Stimulated activated CD4-positive, alpha-beta T cell treated with anti-CD3 and anti-CD28 coated beads, Interleukin-1b, Interleukin-23, amount 100 ng/mL, for 4 hours (primary cell): ENCODE results near the gene ELOVL1.
"Not testable (repeated sequence)": the region's sequence is repeated elsewhere in the genome, so short reads cannot be mapped to it uniquely, and the experiment has no call there.

Experiments
- DNase-seq, 2 donors: peaks; one replicate each; pipeline ENCODE4 v3.0.0-alpha.2; 2020; ENCODE audit warnings: low read depth in 2 of 2

Gene ELOVL1

GRCh38 chr1:43382027-43382779, 14.4 kb upstream of the ELOVL1 start:
- no peak for DNase-seq

GRCh38 chr1:43381612-43382011, 13.8 kb upstream of the ELOVL1 start:
- DNase-seq, result no peak

DNA sequence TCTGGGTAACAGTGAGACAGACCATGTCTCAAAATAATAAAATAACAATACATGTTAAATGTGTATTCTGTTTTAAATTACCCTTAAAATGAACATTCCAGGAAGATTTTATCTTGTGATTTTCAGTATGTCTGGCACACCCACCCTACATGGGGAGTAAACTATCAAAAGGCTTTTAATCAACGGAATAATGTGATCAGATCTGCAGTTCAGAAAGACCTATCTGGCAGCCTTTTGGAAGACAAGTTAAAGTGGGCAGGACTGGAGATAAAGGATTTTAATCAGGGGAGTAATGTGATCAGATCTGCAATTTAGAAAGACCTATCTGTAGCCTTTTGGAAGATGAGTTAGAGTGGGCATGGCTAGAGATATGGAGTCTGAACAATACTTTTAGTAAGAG, 11.7 kb upstream of the ELOVL1 start:
- no peak for DNase-seq

GRCh38 chr1:43377831-43378230, 10.0 kb upstream of the ELOVL1 start:
- DNase-seq, result no peak

GRCh38 chr1:43376723-43377235, 9.0 kb upstream of the ELOVL1 start:
- no peak for DNase-seq

DNA sequence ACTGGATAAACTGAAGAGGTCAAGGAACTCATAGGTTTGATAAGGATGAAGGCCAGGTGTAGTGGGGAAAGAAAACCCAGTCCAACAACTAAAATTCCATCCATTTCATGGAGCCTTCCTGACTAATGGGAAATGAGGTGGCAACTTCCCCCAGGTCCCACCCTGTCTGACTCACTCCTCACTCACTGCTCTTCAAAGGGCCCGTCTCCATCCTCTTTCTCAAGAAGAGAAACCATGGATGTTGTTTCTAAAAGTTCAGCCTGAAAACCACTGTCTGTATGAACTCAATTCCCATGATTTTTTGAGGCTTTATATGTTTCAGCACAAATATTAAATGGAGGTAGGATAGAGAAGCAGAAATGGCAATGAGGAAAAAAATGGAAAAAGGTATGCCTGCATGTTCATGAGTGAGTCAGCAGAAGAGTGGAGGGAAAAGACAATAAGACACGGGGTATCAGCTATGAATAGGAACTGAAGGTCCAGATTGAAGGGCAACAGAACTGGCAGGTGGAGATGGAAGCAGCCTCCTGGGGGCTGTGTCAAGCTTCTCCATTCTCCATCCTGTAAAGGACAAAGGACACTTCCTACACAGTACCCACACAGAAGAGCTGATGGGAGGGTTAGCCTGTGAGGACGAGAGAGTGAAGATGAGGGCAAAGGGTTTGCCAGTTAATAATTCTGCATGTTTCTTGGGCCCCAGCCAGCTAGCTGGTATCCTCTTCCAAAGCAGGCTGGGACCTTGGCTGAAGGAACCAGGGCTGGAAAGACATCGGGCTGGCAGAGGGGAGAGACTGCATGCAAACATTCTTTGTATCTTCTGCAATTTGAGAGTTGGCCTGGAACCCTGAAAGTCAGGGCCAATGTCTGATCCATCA, 5.5 kb upstream of the ELOVL1 start:
- no peak for DNase-seq

DNA sequence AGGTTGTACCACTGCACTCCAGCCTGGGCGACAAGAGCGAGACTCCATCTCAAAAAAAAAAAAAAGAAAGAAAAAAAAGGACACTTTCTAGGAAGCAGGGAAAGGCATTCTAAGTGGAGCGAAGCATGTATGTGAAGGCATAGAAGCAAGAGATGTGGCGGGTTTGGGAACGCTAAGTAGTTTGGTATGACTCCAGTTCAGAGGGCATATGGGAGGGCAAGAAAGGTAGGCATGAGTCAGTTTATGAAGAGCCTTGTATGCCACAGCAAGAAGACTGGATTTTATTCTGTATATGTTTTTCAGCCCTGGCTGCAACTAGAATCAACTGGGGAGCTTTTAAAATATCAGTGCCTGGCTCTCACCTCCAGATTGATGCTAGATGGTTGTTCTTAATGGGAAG, 4.4 kb upstream of the ELOVL1 start:
- no peak for DNase-seq

- no peak for DNase-seq
Observed at GRCh38 chr1:43370564-43370963, 2.8 kb upstream of the ELOVL1 start.

- DNase-seq, result not testable (repeated sequence)
Observed at GRCh38 chr1:43369779-43370178, 2.0 kb upstream of the ELOVL1 start.

DNA sequence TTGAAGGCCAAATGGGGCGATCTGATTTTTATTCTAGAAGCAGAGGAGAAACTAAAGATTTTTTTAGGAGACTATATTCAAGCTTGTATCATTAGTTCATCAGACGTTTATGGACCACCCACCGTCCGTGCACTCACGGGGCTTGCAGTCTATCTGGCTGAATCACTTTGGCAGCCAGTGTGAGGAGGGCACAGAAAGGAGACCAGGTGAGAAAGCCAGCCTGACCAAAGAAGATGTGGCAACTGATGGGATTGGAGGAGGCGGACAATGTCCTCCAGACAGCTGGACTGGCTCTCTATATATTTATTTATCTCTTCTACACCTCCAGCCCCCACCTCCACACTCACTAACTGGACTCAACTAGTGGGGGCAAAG, 822 bp upstream of the ELOVL1 start:
- no peak for DNase-seq

GRCh38 chr1:43367026-43367903, 546 bp downstream of the ELOVL1 start:
- peak in 1 of 2 donors; percentile 27 for DNase-seq

GRCh38 chr1:43366601-43367025, 1.2 kb downstream of the ELOVL1 start:
- DNase-seq, result no peak

- DNase-seq, result no peak
Observed at GRCh38 chr1:43366179-43366578, 1.6 kb downstream of the ELOVL1 start.

- DNase-seq, result no peak
Observed at GRCh38 chr1:43365678-43366077, 2.1 kb downstream of the ELOVL1 start.

DNA sequence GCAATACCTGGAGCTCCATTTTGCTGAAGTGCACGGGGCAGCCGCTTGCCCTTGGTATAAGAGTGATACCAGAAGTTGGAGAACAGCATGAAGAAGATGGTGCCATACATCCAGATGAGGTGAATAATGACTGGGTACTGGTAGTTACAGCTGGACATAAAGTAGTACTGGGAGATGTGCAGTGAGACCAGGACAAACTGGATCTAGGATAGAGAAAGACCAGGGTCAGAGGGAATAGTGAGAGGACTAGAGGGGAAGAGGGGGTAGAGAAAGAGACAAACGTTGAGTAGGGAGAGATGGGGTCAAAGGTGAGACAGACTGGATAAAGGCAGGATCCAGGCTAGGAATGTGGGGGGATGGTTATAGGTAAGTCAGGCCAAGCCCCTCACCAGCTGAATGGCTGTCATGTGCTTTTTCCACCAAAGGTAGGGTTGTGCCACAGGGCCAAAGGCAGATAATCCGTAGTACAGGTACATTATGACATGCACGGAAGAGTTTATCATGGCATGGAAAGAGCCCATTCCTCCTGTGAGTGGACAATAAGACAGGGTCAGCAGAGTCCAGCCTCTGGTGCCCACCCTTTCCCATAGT, 3.8 kb downstream of the ELOVL1 start:
- DNase-seq, result no peak

- no peak for DNase-seq
Observed at GRCh38 chr1:43363283-43363934, 4.4 kb downstream of the ELOVL1 start.

DNA sequence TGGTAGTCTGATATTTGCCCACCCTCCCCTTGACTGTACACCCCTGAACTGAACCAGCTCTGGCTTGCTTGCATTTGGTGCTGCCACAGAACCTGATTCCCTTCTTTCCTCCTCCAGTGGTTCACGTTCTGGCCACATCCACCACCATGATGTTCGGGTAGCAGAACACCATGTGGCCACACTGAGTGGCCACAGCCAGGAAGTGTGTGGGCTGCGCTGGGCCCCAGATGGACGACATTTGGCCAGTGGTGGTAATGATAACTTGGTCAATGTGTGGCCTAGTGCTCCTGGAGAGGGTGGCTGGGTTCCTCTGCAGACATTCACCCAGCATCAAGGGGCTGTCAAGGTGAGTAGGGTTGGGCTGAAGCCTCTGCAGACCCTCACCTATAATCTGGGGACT, 7.2 kb downstream of the ELOVL1 start:
- no peak for DNase-seq

- DNase-seq, result no peak
Observed at GRCh38 chr1:43359696-43360095, 8.1 kb downstream of the ELOVL1 start.

DNA sequence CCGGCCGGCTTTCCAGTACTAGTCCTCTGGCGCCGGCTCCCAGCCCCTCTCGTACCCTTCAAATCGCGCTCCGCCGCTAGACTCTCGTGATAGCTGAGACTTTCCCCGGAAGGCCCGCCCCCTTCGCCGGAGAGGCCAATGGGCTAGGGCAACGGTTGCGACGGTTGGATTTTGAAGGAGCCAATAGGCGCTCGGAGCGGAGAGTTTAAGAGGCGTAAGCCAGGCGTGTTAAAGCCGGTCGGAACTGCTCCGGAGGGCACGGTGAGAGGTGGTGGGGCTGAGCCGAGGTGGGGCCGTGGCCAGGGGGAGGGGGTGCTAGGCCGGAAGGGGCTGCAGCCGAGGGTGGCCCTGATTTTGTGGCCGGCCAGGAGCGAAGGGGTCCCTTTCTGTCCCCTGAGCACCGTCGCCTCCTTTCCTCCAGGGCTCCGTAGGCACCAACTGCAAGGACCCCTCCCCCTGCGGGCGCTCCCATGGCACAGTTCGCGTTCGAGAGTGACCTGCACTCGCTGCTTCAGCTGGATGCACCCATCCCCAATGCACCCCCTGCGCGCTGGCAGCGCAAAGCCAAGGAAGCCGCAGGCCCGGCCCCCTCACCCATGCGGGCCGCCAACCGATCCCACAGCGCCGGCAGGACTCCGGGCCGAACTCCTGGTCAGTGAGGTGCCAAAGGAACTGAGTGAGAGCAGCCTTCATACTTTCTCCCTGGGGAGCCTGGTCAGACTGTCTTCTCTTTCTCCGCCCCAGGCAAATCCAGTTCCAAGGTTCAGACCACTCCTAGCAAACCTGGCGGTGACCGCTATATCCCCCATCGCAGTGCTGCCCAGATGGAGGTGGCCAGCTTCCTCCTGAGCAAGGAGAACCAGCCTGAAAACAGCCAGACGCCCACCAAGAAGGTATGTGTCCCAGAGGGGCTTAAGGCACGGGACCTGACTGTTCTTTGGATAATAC, 8.8 kb downstream of the ELOVL1 start, which contains the start of gene CDC20:
Gene CDC20 (plus strand): TSS at position 236 of the 948 bp plus-strand sequence. CDS start 235 bp downstream, at position 471.
- DNase-seq, result peak; percentile 95 to 98
